Left cardiac atrium (tissue), 4 donors: ENCODE measurements around the gene CENPP. TPM values are rescaled to one million over a fixed set of nuclear protein-coding genes. Genes with fewer than 3 reads are reported as not detected.

Experiments
- ATAC-seq, 2 donors: fragments of 200-7000 bp; cut with Tn5 transposase; one replicate each; pipeline ENCODE4 v1.9.1; 2020; ENCODE audit warnings: mild to moderate bottlenecking in 2 of 2, moderate library complexity in 2 of 2
- DNase-seq: peaks from one replicate; pipeline ENCODE4 v3.0.0-alpha.2; 2020
- intact Hi-C, 2 donors: fragments of 100-400 bp; cut with DNase I; formaldehyde crosslinking; loops; one replicate each; pipeline versions ENCODE4 v1.14.1 to v1.15.1; 2022 to 2023
- total RNA-seq, 2 donors: library from RNA; stranded (reverse); fragmentation: NEBNext Ultra II Directional; extraction: Animal tissue kit (Norgen Biotek cat#: 25700); gene quantifications; one replicate each; pipeline ENCODE4 v1.2.1, GENCODE V29; 2021
- donor health status: DM: no; HTN: yes; CAD: no.
- donor health status: DM: no; HTN: yes; CAD: no; lungs with severe emphysema.
- donor health status: DM: yes; HTN: yes; CAD: no.
- donor health status: Dilated cardiomyopathy.

The CENPP gene
- total RNA-seq, 2 donors from 2014 or later = 1.9 to 3.2 TPM

DNA sequence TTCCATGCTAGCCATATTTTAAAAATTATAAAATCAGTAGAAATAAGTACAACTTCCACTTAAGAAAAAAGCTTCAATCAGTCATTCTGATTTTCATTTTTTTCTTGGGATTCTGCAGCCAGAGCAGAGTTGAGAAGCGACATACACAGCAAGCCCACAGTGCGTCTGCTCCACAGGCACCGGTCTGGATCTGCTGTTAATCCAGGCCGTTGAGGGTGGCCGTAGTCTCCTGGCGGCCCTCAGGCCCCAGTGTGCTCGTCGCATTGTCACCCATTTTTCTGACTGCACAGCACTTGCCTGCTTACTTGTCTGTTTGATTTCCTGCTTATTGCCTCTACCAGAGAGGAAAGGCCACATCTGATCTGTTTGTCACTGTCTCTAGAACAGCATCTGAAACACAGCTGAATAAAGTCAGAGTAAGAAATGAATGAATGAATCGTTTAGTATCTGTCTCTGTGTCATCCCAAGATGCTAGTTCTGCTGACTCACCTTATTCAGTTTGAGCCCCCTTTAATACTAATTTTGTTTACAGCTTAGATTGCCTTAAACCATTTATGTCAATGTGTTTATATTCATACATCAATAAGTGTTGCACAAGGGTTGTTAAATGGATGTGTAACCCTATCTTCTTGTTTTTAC, 168.1 kb downstream of the CENPP start:
- ATAC-seq = no peak
- DNase-seq = no peak
- intact Hi-C loops = no loop called here

GRCh38 chr9:92494856-92495255, 169.1 kb downstream of the CENPP start:
- DNase-seq = no peak
- ATAC-seq = no peak
- intact Hi-C loops = no loop called here

DNA sequence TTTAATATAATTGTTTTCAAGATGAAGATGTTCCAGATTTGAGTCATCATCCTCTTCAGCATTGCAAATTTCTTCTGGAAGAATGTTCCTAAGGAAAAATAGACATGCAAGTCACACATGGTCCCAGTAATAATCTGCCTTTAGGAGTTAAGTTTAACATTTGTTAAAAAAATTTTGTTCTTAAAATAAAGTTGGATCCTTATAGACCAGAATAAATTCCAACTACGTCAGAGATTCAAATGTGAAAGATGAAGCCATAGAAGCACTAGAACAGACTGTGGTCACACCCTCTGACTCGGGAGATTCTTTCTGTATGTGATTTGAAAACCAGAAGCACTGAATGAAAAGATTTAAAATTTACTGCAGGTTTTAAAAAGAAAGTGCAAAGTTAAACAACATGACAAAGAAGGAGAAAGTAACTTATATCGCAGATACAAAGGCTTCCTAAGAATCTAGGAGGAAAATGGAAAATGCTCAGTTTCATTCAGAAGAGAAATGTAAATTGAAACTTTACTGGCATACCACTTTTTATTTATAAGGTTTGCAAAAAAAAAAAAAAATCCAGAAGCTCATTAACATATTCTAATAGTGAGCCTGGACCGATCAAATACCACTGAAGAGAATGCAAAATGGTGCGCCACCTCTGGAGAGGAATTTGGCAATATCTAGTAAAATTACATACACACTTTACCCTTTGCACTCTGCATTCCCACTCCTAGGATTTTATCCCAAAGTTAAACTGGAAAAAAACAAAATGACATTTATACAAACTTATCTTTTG, 170.8 kb downstream of the CENPP start:
- no peak for DNase-seq
- ATAC-seq = no peak
- intact Hi-C loops = no loop called here

- intact Hi-C loops = no loop called here
- ATAC-seq = no peak
- no peak for DNase-seq
These were observed 173.9 kb downstream of the CENPP start for GRCh38 chr9:92499701-92500100.

DNA sequence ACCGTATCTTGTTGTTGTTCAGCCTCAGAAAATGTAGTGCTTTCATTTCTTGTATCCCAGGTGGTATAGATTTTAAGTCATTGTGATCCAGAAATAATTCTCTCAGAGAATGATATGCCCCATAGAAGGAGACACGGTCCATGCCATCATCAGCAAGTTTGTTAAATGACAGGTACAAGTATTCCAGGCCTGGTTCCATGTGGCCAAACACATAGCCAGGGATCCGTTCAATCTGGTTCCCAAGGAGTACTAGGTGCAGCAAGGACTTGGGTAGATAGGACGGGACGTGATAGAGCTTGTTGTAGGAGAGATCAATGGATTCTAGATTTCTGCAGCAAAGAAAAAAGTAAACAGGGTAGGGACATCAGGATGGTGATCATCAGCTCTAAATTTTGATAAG, 175.0 kb downstream of the CENPP start:
- ATAC-seq (no peak), DNase-seq (no peak)
- intact Hi-C loops = no loop called here

DNA sequence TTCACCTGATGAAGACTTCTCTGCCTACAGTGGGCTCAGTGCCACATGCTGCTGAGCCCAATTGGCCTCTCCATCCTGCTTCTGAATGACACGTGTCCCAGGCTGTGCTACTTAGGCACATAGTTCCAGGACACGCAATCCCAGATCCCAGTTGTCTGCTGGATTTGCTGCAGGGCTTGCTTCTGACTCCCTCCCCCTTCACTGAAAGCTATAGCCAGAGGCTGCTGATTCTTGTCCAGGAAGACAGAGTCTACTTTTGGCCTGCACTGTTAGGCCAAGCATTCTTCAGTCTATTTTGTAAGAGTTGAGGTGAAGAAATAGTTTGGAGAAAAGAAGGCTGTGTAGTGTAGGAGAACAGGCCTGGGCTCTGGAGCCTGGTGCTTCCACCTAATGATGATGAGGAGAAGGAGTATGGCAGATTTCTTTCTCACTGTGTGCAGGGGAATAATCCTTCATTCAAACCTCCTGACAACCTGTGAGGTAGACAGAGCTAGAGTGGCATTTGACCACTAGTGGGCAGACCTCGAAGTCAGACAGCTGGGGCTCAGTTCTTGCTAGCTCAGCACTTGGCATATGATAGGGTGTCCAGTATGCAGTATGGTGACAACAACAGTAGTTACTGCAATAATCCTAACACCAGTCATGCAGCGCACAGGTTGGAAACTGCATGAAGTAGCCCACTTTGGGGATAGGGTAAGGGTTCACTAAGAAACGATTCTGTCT, 176.1 kb downstream of the CENPP start:
- intact Hi-C loops = no loop called here
- ATAC-seq = peak; percentile 52 to 80
- peak; percentile 47 for DNase-seq

DNA sequence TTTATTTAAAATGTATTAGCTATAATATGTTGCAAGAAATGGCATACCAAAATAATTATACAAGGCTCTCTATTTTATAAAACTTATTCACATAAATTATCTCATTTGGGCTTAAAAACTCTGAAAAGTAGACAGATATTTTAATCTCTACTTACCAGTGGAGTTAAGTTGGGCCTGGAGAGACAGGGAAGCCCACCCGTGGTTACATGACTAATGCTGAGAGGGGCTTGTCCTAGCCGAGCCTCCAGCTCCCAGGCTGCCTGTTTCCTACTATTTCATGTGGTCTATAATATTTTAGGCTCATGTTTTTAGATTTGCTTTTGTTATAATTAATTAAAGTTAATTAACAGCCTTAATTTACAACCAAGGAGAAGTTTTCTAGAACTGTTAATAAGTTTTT, 177.4 kb downstream of the CENPP start:
- DNase-seq = no peak
- intact Hi-C loops = no loop called here
- no peak for ATAC-seq

DNA sequence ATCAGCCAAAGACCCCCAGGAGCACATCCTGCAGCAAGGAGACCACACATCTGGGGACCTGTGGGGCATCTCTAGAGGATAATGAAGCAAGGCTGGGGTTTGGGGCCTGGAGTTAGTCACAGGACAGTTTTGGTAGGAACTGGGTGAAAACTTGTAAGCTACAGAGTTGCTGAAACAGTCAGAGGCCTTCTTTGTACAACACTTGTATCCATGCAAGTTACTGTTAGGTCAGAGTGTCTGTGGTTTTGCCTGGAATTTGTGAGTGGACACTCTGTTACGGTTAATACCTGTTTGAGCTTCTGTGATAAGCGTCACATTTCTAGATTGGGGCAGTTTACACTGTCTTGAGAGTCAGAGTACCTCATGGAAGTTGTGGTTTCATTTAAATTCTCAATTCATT, 179.1 kb downstream of the CENPP start:
- ATAC-seq = no peak

DNA sequence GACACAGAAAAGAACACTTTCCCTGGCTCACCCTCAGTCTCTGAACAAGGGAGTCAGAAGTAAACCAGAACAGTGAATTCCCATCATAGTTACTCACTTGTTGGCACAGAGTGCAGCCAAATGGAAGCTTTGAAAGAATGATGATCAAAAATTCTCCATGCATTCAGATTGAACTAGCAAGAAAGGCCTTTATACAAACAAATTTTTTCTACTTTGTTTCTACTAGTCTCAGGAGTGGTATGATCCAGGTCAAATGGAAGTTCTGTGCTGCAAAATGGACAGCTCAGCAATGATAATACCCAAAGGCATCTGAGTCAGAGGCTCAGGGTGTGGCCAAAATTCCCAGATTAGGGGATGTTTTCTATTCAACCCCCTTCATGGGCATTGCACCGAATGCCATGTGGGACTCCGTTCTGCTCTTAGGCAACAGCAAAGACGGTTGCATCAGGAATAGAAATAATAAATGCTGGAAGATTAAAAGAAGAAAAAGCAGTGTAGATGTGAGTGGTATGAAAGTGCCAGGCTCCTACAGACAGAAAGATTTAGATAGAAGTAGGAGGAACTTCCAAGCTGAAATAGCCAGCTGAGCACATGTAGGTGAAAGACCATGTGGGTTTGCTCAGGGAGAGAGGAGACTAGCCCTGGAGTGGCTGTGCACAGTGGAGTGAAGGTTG, 180.6 kb downstream of the CENPP start:
- DNase-seq (peak; percentile 57), ATAC-seq (peak; percentile 74 to 92)
- intact Hi-C loops = no loop called here

More for the DNA sequence above, 179.1 kb downstream of the CENPP start:
- intact Hi-C loops = no loop called here
- DNase-seq = no peak

- no peak for DNase-seq
- intact Hi-C loops = no loop called here
- ATAC-seq = no peak
These were observed 181.3 kb downstream of the CENPP start for GRCh38 chr9:92507005-92507404.

DNA sequence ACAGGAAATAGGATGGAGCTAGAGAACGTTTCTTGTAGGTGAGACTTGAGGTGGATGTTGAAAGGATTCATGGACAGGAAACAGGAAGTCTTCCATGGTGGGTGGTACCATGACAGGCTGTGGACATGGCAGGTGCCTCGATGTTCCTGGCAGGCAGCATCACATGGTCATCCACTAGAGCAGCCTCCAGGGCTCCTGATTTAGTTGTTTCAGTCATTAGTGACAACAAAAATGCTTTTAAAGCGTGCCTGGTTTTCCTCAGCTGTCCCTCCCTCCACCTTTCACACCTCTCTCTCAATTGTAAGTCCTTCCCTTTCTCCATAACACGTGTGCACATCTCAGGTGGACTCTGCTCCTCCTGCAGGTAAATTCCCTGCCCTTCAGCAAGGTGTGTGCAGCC, 181.7 kb downstream of the CENPP start:
- DNase-seq = no peak
- ATAC-seq = no peak
- intact Hi-C loops = no loop called here

GRCh38 chr9:92508018-92508820, 182.5 kb downstream of the CENPP start:
- intact Hi-C loops = no loop called here
- no peak for DNase-seq
- ATAC-seq = peak in 1 of 2 donors; percentile 16

GRCh38 chr9:92509050-92509449, 183.3 kb downstream of the CENPP start:
- ATAC-seq (no peak), DNase-seq (no peak)
- intact Hi-C loops = no loop called here

GRCh38 chr9:92510747-92511146, 185.0 kb downstream of the CENPP start:
- intact Hi-C loops = no loop called here

GRCh38 chr9:92512622-92513021, 186.9 kb downstream of the CENPP start:
- ATAC-seq (no peak), DNase-seq (no peak)
- intact Hi-C loops = no loop called here

More at GRCh38 chr9:92510747-92511146, 185.0 kb downstream of the CENPP start:
- no peak for ATAC-seq
- no peak for DNase-seq

- DNase-seq (no peak), ATAC-seq (no peak)
- intact Hi-C loops = no loop called here
These were observed 187.6 kb downstream of the CENPP start for GRCh38 chr9:92513349-92513748.

DNA sequence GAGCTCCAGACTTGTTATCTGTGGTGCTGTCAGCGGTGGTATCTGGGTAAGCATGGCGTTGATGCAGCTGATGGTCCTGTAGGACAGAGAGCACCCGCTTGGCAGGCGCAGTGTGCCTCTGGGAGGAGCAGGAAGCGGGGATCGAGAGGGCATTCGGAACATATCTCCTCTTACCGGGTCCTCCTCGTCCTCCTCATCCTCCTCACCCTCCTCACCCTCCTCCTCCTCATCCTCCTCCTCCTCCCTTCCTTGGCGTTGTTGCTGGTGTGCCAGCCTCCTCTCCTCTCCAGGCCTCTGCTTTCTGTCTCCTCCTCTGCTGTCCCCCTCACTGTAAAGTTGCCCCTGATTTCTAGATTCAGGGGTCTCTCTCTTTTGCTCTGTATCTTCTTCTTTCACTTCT, 188.9 kb downstream of the CENPP start:
- intact Hi-C loops = no loop called here
- DNase-seq = no peak
- no peak for ATAC-seq

DNA sequence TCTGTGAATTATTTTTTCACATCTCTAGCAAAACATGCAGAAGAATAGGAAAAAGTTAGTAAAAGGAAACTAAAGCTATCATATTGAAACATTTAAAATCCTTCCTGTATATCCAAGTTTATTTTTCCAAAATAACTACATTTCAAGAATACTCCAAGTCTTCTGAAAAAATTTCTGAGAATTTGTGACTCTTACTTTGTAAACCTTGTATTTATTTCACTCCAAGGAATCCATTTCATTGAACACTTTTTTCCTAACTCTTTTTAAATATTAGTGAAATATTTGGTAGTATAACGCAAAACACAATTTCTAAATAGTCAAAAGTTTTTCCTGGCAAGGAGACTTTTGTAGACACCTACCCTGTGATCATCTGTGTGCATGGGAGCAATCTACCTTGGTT, 190.8 kb downstream of the CENPP start:
- intact Hi-C loops = no loop called here
- no peak for ATAC-seq
- no peak for DNase-seq

GRCh38 chr9:92517046-92517445, 191.3 kb downstream of the CENPP start:
- intact Hi-C loops = no loop called here
- DNase-seq = no peak

More at GRCh38 chr9:92517046-92517445, 191.3 kb downstream of the CENPP start:
- ATAC-seq = no peak
